ENCODE results near the gene SHISA5.

- TF ChIP-seq CTCF (IDR thresholded peaks at IDR 0.05) (no peak), ZFP36 (IDR thresholded peaks at IDR 0.05; ENCODE audit: borderline replicate concordance, partially characterized antibody) (no peak), TFCP2L1 (CRISPR knock-in tag; IDR thresholded peaks at IDR 0.05) (no peak), CEBPB (IDR thresholded peaks at IDR 0.05) (no peak), BHLHE40 (IDR thresholded peaks at IDR 0.05; ENCODE audit: low read depth, low read length) (no peak)
Observed at GRCh38 chr3:48431224-48432029, 72.5 kb downstream of the SHISA5 start.

Measured in A549 (cell line).